ENCODE data around the gene STK32C.

DNA sequence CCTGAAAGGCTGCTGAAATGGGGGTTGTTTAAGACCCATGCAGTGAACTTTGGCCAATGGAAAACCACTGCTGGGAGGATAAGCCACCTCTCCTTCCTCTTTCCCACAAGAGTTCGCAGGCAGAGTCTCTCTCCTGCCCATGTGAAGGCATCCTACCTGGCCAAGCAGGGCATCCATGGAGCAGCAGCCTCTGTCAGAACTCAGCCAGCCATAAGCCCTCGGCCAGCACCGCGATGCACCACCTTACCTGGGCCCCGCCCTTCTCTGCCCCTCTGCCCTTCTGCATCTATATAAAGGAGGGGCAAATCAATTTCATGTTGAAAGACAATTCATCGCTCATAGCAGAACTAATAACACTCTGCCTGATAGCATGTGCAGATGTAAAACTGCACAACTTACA is 6.1 kb upstream of the STK32C start:
- TF ChIP-seq, protein P1, sequence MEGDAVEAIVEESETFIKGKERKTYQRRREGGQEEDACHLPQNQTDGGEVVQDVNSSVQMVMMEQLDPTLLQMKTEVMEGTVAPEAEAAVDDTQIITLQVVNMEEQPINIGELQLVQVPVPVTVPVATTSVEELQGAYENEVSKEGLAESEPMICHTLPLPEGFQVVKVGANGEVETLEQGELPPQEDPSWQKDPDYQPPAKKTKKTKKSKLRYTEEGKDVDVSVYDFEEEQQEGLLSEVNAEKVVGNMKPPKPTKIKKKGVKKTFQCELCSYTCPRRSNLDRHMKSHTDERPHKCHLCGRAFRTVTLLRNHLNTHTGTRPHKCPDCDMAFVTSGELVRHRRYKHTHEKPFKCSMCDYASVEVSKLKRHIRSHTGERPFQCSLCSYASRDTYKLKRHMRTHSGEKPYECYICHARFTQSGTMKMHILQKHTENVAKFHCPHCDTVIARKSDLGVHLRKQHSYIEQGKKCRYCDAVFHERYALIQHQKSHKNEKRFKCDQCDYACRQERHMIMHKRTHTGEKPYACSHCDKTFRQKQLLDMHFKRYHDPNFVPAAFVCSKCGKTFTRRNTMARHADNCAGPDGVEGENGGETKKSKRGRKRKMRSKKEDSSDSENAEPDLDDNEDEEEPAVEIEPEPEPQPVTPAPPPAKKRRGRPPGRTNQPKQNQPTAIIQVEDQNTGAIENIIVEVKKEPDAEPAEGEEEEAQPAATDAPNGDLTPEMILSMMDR (IDR thresholded peaks at IDR 0.05), result no peak
- no peak for TF ChIP-seq POLR2A (IDR thresholded peaks at IDR 0.05; ENCODE audit: low read depth)

All from esophagus muscularis mucosa (tissue), 3 donors.